K562 (cell line): Measurements from ENCODE around the gene ALOX5. TPM values are rescaled to one million over a fixed set of nuclear protein-coding genes. Genes with fewer than 3 reads are reported as not detected.

Source experiments
- BRD9 ChIP-seq: fragments of 450-650 bp; IDR thresholded peaks from 2 replicates; pipeline ENCODE4 v1.6.1; 2018; ENCODE audit warnings: low read depth; ENCODE audit not compliant: partially characterized antibody
- CREB3 ChIP-seq: fragments of 450-650 bp; conservative IDR thresholded peaks from 2 replicates; pipeline ENCODE4 v1.6.1; 2016; ENCODE audit warnings: missing genetic modification characterization, low read depth, mild to moderate bottlenecking, missing compliant biosample characterization, moderate library complexity
- CREB3L1 ChIP-seq: fragments of 450-650 bp; IDR thresholded peaks from 2 replicates; pipeline ENCODE4 v1.6.1; 2014; ENCODE audit warnings: low read depth, mild to moderate bottlenecking, moderate library complexity, borderline replicate concordance
- DPF2 ChIP-seq: fragments of 450-650 bp; IDR thresholded peaks from 2 replicates; pipeline ENCODE4 v1.6.1; 2016
- HIVEP1 ChIP-seq: fragments of 250-450 bp; sonication (Bioruptor Pico); IDR thresholded peaks from 2 replicates; pipeline ENCODE4 v1.4.0; 2020; ENCODE audit warnings: mild to moderate bottlenecking
- MAFK ChIP-seq: IDR thresholded peaks from 2 replicates; pipeline ENCODE4 v1.6.1; 2011; ENCODE audit warnings: low read length, improper control_type of control experiment
- MTA1 ChIP-seq: fragments of 450-650 bp; IDR thresholded peaks from 2 replicates; pipeline ENCODE4 v1.6.1; 2017; ENCODE audit warnings: borderline replicate concordance
- NFIC ChIP-seq: fragments of 450-650 bp; IDR thresholded peaks from 2 replicates; pipeline ENCODE4 v1.6.1; 2017; ENCODE audit warnings: mild to moderate bottlenecking, inconsistent platforms
- RBBP5 ChIP-seq: fragments of 200-600 bp; sonication (generic); IDR thresholded peaks from 2 replicates; pipeline ENCODE4 v1.6.1; 2012; ENCODE audit warnings: borderline replicate concordance, mild to moderate bottlenecking, low read length, control low read depth, inconsistent platforms; ENCODE audit not compliant: insufficient read depth, poor library complexity, severe bottlenecking
- RFX1 ChIP-seq: fragments of 450-650 bp; IDR thresholded peaks from 2 replicates; pipeline ENCODE4 v1.6.1; 2016; ENCODE audit warnings: mild to moderate bottlenecking, moderate library complexity
- SLC30A9 ChIP-seq: fragments of 250-450 bp; sonication (Bioruptor Pico); IDR thresholded peaks from 2 replicates; pipeline ENCODE4 v1.8.0; 2022; ENCODE audit warnings: mild to moderate bottlenecking, moderate library complexity
- TSHZ1 ChIP-seq: fragments of 250-450 bp; sonication (Bioruptor Pico); IDR thresholded peaks from 2 replicates; pipeline ENCODE4 v1.4.0; 2020; ENCODE audit warnings: mild to moderate bottlenecking, moderate library complexity
- ZBTB9 ChIP-seq: fragments of 450-650 bp; formaldehyde crosslinking; IDR thresholded peaks from 2 replicates; pipeline ENCODE4 v1.4.0; 2020; ENCODE audit warnings: mild to moderate bottlenecking, moderate library complexity
- ZNF184 ChIP-seq: sonication (generic); formaldehyde crosslinking; IDR thresholded peaks from 2 replicates; pipeline ENCODE4 v1.5.0; 2020; ENCODE audit warnings: missing genetic modification reagents
- ZNF408 ChIP-seq: fragments of 250-450 bp; sonication (Bioruptor Pico); IDR thresholded peaks from 2 replicates; pipeline ENCODE4 v1.4.0; 2020; ENCODE audit warnings: low read depth, mild to moderate bottlenecking, moderate library complexity
- polyA plus RNA-seq, 8 experiments: library from polyadenylated mRNA; depleted of rRNA in 4 of 8; stranded (reverse) in 5 of 8; unstranded in 3 of 8; fragments of >200 nt; fragmentation: Nextera tagmentation in 2 of 8; fragmentation: Illumina TruSeq in 1 of 8; extraction: Ambion mirVana in 2 of 8; extraction: Trizol in 1 of 8; gene quantifications; 2 replicates each; pipeline versions ENCODE4 v1.2.1 to v1.2.3, GENCODE V29; 2011 to 2014; ENCODE audit warnings: inconsistent platforms in 1 of 8, missing spikeins in 1 of 8
- total RNA-seq, 7 experiments: library from RNA; depleted of rRNA in 6 of 7; stranded (reverse); fragments of >200 nt in 6 of 7; fragmentation: Illumina TruSeq in 2 of 7; extraction: Trizol in 2 of 7; gene quantifications; 2 replicates each; pipeline versions ENCODE4 v1.2.1 to v1.2.3, GENCODE V29; 2011 to 2021; ENCODE audit warnings: low replicate concordance in 1 of 7
- TF ChIP-seq, protein P1 (sequence below): fragments of 200-800 bp; sonication (Bioruptor generic); IDR thresholded peaks from 2 replicates; pipeline ENCODE4 v1.6.1; 2016; ENCODE audit warnings: missing genetic modification characterization, missing compliant biosample characterization

ALOX5 gene
- total and polyA plus RNA-seq, 9 of the 15 experiments (the other 6 are each of a cell fraction or from before 2014, with no cell fraction given): 0.10 to 2.4 (median 1.4) TPM

DNA sequence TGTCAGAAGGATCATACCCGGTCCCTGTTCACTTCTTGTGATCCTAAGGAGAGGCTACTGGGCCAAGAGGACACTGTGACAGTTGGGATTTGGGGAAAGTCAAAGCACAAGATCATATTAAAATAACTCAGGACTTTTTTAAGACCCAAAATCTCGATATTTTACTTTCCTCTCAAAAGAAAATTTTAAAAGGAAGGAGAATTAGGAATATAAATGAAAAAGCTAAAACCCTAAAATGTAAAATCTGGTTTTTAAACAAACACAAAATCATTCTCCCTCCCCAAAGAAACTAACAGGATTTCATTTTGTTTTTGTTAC lies 36.4 kb downstream of the ALOX5 start (continued):
- 0 out of 2 replicates have a peak, but pooled peaks have one; percentile 10 for TF ChIP-seq MTA1
- no peak for TF ChIP-seq NFIC
- 0 out of 2 replicates have a peak, but pooled peaks have one; percentile 12 for TF ChIP-seq ZBTB9 (CRISPR knock-in tag)
- TF ChIP-seq ZNF408 (CRISPR knock-in tag): no peak
- TF ChIP-seq RFX1: no peak
- TF ChIP-seq SLC30A9 (CRISPR knock-in tag): no peak
- no peak for TF ChIP-seq RBBP5
- TF ChIP-seq CREB3L1: no peak
- no peak for TF ChIP-seq ZNF184
- no peak for TF ChIP-seq HIVEP1 (CRISPR knock-in tag)
- TF ChIP-seq DPF2: no peak
- TF ChIP-seq TSHZ1 (CRISPR knock-in tag): no peak
- 0 out of 2 replicates have a peak, but pooled peaks have one; percentile 20 for TF ChIP-seq CREB3
- TF ChIP-seq MAFK: no peak
- peak; percentile 60 for TF ChIP-seq BRD9
- TF ChIP-seq, protein P1, sequence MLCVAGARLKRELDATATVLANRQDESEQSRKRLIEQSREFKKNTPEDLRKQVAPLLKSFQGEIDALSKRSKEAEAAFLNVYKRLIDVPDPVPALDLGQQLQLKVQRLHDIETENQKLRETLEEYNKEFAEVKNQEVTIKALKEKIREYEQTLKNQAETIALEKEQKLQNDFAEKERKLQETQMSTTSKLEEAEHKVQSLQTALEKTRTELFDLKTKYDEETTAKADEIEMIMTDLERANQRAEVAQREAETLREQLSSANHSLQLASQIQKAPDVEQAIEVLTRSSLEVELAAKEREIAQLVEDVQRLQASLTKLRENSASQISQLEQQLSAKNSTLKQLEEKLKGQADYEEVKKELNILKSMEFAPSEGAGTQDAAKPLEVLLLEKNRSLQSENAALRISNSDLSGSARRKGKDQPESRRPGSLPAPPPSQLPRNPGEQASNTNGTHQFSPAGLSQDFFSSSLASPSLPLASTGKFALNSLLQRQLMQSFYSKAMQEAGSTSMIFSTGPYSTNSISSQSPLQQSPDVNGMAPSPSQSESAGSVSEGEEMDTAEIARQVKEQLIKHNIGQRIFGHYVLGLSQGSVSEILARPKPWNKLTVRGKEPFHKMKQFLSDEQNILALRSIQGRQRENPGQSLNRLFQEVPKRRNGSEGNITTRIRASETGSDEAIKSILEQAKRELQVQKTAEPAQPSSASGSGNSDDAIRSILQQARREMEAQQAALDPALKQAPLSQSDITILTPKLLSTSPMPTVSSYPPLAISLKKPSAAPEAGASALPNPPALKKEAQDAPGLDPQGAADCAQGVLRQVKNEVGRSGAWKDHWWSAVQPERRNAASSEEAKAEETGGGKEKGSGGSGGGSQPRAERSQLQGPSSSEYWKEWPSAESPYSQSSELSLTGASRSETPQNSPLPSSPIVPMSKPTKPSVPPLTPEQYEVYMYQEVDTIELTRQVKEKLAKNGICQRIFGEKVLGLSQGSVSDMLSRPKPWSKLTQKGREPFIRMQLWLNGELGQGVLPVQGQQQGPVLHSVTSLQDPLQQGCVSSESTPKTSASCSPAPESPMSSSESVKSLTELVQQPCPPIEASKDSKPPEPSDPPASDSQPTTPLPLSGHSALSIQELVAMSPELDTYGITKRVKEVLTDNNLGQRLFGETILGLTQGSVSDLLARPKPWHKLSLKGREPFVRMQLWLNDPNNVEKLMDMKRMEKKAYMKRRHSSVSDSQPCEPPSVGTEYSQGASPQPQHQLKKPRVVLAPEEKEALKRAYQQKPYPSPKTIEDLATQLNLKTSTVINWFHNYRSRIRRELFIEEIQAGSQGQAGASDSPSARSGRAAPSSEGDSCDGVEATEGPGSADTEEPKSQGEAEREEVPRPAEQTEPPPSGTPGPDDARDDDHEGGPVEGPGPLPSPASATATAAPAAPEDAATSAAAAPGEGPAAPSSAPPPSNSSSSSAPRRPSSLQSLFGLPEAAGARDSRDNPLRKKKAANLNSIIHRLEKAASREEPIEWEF (CRISPR knock-in tag): no peak
